MCF 10A (cell line): ENCODE measurements around the gene MUSK. TPM values are rescaled to one million over a fixed set of nuclear protein-coding genes. Genes with fewer than 3 reads are reported as not detected.
"Not testable (repeated sequence)": the region's sequence is repeated elsewhere in the genome, so short reads cannot be mapped to it uniquely, and the experiment has no call there.

Source experiments
- BruUV-seq: library from RNA; stranded (reverse); fragments of 400-500 nt; replicated peaks from 2 replicates; lab custom pipeline; 2021; lab: Mats Ljungman, UMichigan
- CTCF ChIA-PET: fragments of 300-600 bp; sonication (Branson Sonifier 250); formaldehyde crosslinking; extraction: SDS; loops from one replicate; lab custom pipeline; 2021; ENCODE audit warnings: antibody characterized with exemption, inconsistent platforms; lab: Yijun Ruan, JAX
- POLR2A ChIA-PET: fragments of 300-600, 350-650 bp; sonication (Branson Sonifier 250); formaldehyde crosslinking; extraction: SDS; loops from one replicate; lab custom pipeline; 2020; ENCODE audit warnings: antibody characterized with exemption, inconsistent platforms; lab: Yijun Ruan, JAX
- DNase-seq: peaks from one replicate; pipeline ENCODE4 v3.0.0-alpha.2; 2018; ENCODE audit not compliant: unreplicated experiment
- H3K27ac Mint-ChIP-seq: one replicate; pipeline ENCODE4 v1.8.0; 2022; ENCODE audit warnings: mild to moderate bottlenecking, low read depth, mixed read lengths; ENCODE audit not compliant: unreplicated experiment
- H3K27me3 Mint-ChIP-seq: one replicate; pipeline ENCODE4 v1.8.0; 2022; ENCODE audit warnings: mixed read lengths; ENCODE audit not compliant: insufficient read depth, unreplicated experiment
- H3K36me3 Mint-ChIP-seq: one replicate; pipeline ENCODE4 v1.8.0; 2022; ENCODE audit warnings: mild to moderate bottlenecking, moderate library complexity, mixed read lengths; ENCODE audit not compliant: insufficient read depth, unreplicated experiment
- H3K4me1 Mint-ChIP-seq: one replicate; pipeline ENCODE4 v1.8.0; 2022; ENCODE audit warnings: mixed read lengths; ENCODE audit not compliant: insufficient read depth, unreplicated experiment
- H3K4me3 Mint-ChIP-seq: one replicate; pipeline ENCODE4 v1.8.0; 2022; ENCODE audit warnings: mild to moderate bottlenecking, moderate library complexity, mixed read lengths; ENCODE audit not compliant: unreplicated experiment
- H3K9me3 Mint-ChIP-seq: one replicate; pipeline ENCODE4 v1.8.0; 2022; ENCODE audit warnings: mixed read lengths; ENCODE audit not compliant: unreplicated experiment
- CTCF ChIP-seq: fragments of 200-600 bp; IDR thresholded peaks from one replicate; pipeline ENCODE4 v1.8.0; 2022; ENCODE audit warnings: antibody characterized with exemption, mild to moderate bottlenecking; ENCODE audit not compliant: unreplicated experiment
- intact Hi-C: fragments of 100-400 bp; cut with micrococcal nuclease; formaldehyde crosslinking; loops from 2 replicates; pipeline ENCODE4 v1.14.1; 2022
- total RNA-seq: library from RNA; stranded (reverse); gene quantifications from 2 replicates; pipeline ENCODE4 v1.2.3, GENCODE V29; 2022

Gene MUSK
- total RNA-seq, 1 experiment from 2014 or later, result not detected

GRCh38 chr9:110691002-110691549 is 22.5 kb downstream of the MUSK start:
- no peak overlapping the region for H3K27ac Mint-ChIP-seq
- CTCF ChIA-PET, result no interaction called here
- H3K36me3 Mint-ChIP-seq, result no peaks in the 10 kb centered on the region
- H3K4me1 Mint-ChIP-seq, result peaks cover 9% of the 10 kb centered on the region
- H3K27me3 Mint-ChIP-seq, result no peaks in the 10 kb centered on the region
- H3K9me3 Mint-ChIP-seq, result no peaks in the 10 kb centered on the region
- no peak overlapping the region for H3K4me3 Mint-ChIP-seq
- TF ChIP-seq CTCF, result no peak
- no TSS peak for BruUV-seq
- no peak for DNase-seq
- POLR2A ChIA-PET, result no interaction called here
- intact Hi-C loops, result no loop called here

- intact Hi-C loops, H3K27me3 Mint-ChIP-seq, H3K4me3 Mint-ChIP-seq, H3K36me3 Mint-ChIP-seq, BruUV-seq, H3K27ac Mint-ChIP-seq, CTCF ChIA-PET, H3K4me1 Mint-ChIP-seq, H3K9me3 Mint-ChIP-seq: not testable (repeated sequence)
- DNase-seq, result peak; percentile 42
- POLR2A ChIA-PET, result interaction anchor here (0.6 kb wide), 1 partner anchor 56 kb away, joined by 3 read pairs; no protein-coding TSS in a partner anchor
These were observed 27.3 kb downstream of the MUSK start for GRCh38 chr9:110695846-110696245.

- Mint-ChIP-seq H3K27me3 (no peaks in the 10 kb centered on the region), H3K4me3 (no peak overlapping the region), H3K27ac (no peak overlapping the region), H3K4me1 (peaks cover 10% of the 10 kb centered on the region), H3K9me3 (no peaks in the 10 kb centered on the region), H3K36me3 (no peaks in the 10 kb centered on the region)
- no peak for TF ChIP-seq CTCF
- BruUV-seq, result no TSS peak
- POLR2A ChIA-PET, result no interaction called here
- peak; percentile 26 for DNase-seq
- intact Hi-C loops, result no loop called here
- CTCF ChIA-PET, result interaction anchor here (0.6 kb wide), 1 partner anchor 1908 kb away, joined by 3 read pairs; no protein-coding TSS in a partner anchor
These were observed 32.4 kb downstream of the MUSK start for GRCh38 chr9:110700953-110701352.

- ChIA-PET CTCF (interaction anchor here (0.7 kb wide), 1 partner anchor 562 kb away, joined by 3 read pairs; no protein-coding TSS in a partner anchor), POLR2A (no interaction called here)
- no TSS peak for BruUV-seq
- Mint-ChIP-seq H3K9me3 (no peaks in the 10 kb centered on the region), H3K4me3 (no peak overlapping the region), H3K4me1 (peaks cover 10% of the 10 kb centered on the region), H3K36me3 (no peaks in the 10 kb centered on the region), H3K27ac (no peak overlapping the region), H3K27me3 (no peaks in the 10 kb centered on the region)
- intact Hi-C loops, result no loop called here
- TF ChIP-seq CTCF, result no peak
- no peak for DNase-seq
These were observed 35.1 kb downstream of the MUSK start for GRCh38 chr9:110703669-110704068.
